Mesenchymal stem cell (in vitro differentiated cells and primary cell): ENCODE results near the gene SLC38A1.

ENCODE experiments used
- DNase-seq: peaks from one replicate; pipeline ENCODE4 v3.0.0-alpha.2; 2013
- H2AFZ ChIP-seq: one replicate; pipeline ENCODE4 v1.6.1; 2013; ENCODE audit warnings: low read depth, mild to moderate bottlenecking, control low read depth, inconsistent platforms, low read length, moderate library complexity
- H2AK5ac ChIP-seq: 2 replicates; pipeline ENCODE4 v1.6.1; 2013; ENCODE audit warnings: low read length, moderate library complexity, mild to moderate bottlenecking, inconsistent platforms; ENCODE audit not compliant: severe bottlenecking
- H2BK120ac ChIP-seq: one replicate; pipeline ENCODE4 v1.6.1; 2013; ENCODE audit warnings: low read depth, mild to moderate bottlenecking, inconsistent platforms, low read length, moderate library complexity
- H2BK12ac ChIP-seq, 2 experiments: one replicate each; pipeline ENCODE4 v1.6.1; 2013; ENCODE audit warnings: inconsistent platforms in 2 of 2, low read length in 2 of 2, mild to moderate bottlenecking in 2 of 2, moderate library complexity in 2 of 2, control low read depth in 1 of 2
- H2BK15ac ChIP-seq: one replicate; pipeline ENCODE4 v1.6.1; 2013; ENCODE audit warnings: mild to moderate bottlenecking, low read depth, inconsistent platforms; ENCODE audit not compliant: poor library complexity, severe bottlenecking
- H2BK5ac ChIP-seq: 2 replicates; pipeline ENCODE4 v1.6.1; 2013; ENCODE audit warnings: low read depth, mild to moderate bottlenecking, low read length, control low read depth, inconsistent platforms; ENCODE audit not compliant: poor library complexity, severe bottlenecking
- H3K14ac ChIP-seq, 2 experiments: one replicate each; pipeline ENCODE4 v1.6.1; 2013; ENCODE audit warnings: inconsistent platforms in 2 of 2, low read length in 2 of 2, control low read depth in 1 of 2, mild to moderate bottlenecking in 1 of 2, moderate library complexity in 1 of 2
- H3K18ac ChIP-seq, 2 experiments: one replicate each; pipeline ENCODE4 v1.6.1; 2013; ENCODE audit warnings: inconsistent platforms in 2 of 2, low read length in 2 of 2, control low read depth in 1 of 2, low read depth in 1 of 2, mild to moderate bottlenecking in 1 of 2
- H3K23ac ChIP-seq, 2 experiments: one replicate each; pipeline ENCODE4 v1.6.1; 2013; ENCODE audit warnings: inconsistent platforms in 2 of 2, low read length in 2 of 2, mild to moderate bottlenecking in 2 of 2, moderate library complexity in 2 of 2, control low read depth in 1 of 2
- H3K27ac ChIP-seq: 2 replicates; pipeline ENCODE4 v1.5.1; 2013; ENCODE audit warnings: mild to moderate bottlenecking, moderate library complexity, low read length, control low read depth, inconsistent platforms; ENCODE audit not compliant: poor library complexity, severe bottlenecking
- H3K27me3 ChIP-seq, 2 experiments: 2 replicates each; pipeline versions ENCODE4 v1.6.1 to v1.7.0; 2013; ENCODE audit warnings: low read length in 2 of 2, mild to moderate bottlenecking in 2 of 2, moderate library complexity in 2 of 2, control low read depth in 1 of 2, inconsistent platforms in 1 of 2; ENCODE audit not compliant: control insufficient read depth in 1 of 2, insufficient read depth in 1 of 2
- H3K36me3 ChIP-seq, 2 experiments: 2 replicates each; pipeline versions ENCODE4 v1.6.1 to v1.7.0; 2013; ENCODE audit warnings: low read length in 2 of 2, control low read depth in 1 of 2, inconsistent platforms in 1 of 2, low read depth in 1 of 2, mild to moderate bottlenecking in 1 of 2; ENCODE audit not compliant: insufficient read depth in 2 of 2, control insufficient read depth in 1 of 2
- H3K4ac ChIP-seq, 2 experiments: one replicate each; pipeline ENCODE4 v1.6.1; 2013; ENCODE audit warnings: inconsistent platforms in 2 of 2, low read length in 2 of 2, mild to moderate bottlenecking in 2 of 2, moderate library complexity in 2 of 2, control low read depth in 1 of 2, low read depth in 1 of 2
- H3K4me1 ChIP-seq: 2 replicates; pipeline ENCODE4 v1.6.1; 2013; ENCODE audit warnings: low read depth, low read length, control low read depth; ENCODE audit not compliant: control insufficient read depth, insufficient read depth
- H3K4me2 ChIP-seq: 2 replicates; pipeline ENCODE4 v1.6.1; 2013; ENCODE audit warnings: low read length, mild to moderate bottlenecking, inconsistent platforms; ENCODE audit not compliant: poor library complexity, severe bottlenecking
- H3K4me3 ChIP-seq, 2 experiments: 2 replicates each; pipeline versions ENCODE4 v1.5.1 to v1.7.0; 2013; ENCODE audit warnings: low read length in 2 of 2, mild to moderate bottlenecking in 2 of 2, control low read depth in 1 of 2, low read depth in 1 of 2; ENCODE audit not compliant: insufficient read depth in 1 of 2
- H3K79me1 ChIP-seq: replicated peaks from 2 replicates; pipeline ENCODE4 v1.6.1; 2013; ENCODE audit warnings: mild to moderate bottlenecking, control low read depth, low read length, inconsistent platforms; ENCODE audit not compliant: poor library complexity, severe bottlenecking
- H3K9ac ChIP-seq: 2 replicates; pipeline ENCODE4 v1.7.0; 2013; ENCODE audit warnings: mild to moderate bottlenecking, low read length, moderate library complexity
- H3K9me3 ChIP-seq: 2 replicates; pipeline ENCODE4 v1.7.0; 2013; ENCODE audit warnings: mild to moderate bottlenecking, low read length; ENCODE audit not compliant: control insufficient read depth
- H4K8ac ChIP-seq: one replicate; pipeline ENCODE4 v1.6.1; 2013; ENCODE audit warnings: inconsistent platforms, mild to moderate bottlenecking, low read length, moderate library complexity
- H4K91ac ChIP-seq: one replicate; pipeline ENCODE4 v1.6.1; 2013; ENCODE audit warnings: mild to moderate bottlenecking, low read length, inconsistent platforms
- WGBS: methylation state at CpG from one replicate; pipeline ENCODE4 v1.1.7; 2013; ENCODE audit warnings: mixed read lengths; 5-methylcytosine and 5-hydroxymethylcytosine counted together

The SLC38A1 gene

DNA sequence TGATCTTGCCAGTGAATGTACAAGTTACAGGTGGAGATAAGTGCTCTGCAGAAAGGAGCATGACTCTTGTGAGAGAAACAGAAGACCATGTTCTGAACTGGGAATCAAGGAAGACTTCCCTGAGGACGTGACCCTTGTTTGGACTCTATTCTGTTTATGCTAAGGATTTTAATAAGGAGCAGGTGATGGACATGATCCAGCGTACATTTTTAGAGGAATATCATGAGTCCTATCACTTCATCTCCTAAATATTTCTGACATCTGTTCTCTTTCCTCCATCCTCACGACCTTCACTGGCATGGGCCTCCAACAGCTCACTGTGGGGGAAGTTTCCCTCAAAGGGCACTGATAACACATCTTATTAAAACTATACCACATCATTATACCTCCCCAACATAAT, 7.9 kb upstream of the SLC38A1 start:
- H2BK120ac ChIP-seq, result no peak overlapping the region
- WGBS, result 80% methylated on average over 2 of the region's 3 CpGs
- no peak for DNase-seq

DNA sequence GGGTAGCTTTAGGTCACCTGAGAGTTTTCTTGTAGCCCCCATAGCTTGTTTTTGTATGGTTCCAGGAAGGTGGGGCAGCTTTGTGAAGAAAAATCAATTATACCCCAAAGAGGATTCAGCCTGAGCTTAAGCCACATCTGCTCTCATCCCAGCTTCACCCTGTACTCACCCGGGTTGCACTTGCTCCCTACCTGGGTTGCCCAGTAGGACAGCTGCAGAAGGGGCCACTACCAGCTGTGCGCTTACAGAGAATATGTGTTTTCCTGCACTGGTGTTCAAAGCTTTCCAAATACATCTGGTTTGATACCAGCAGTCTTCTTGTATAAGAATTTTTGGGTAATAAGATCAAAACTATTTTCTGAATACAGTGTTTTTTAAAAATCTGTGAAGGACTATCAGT, 3.0 kb upstream of the SLC38A1 start:
- H2BK12ac ChIP-seq, result no peak overlapping the region
- WGBS, result 96% methylated on average over 2 of the region's 2 CpGs

More for the DNA sequence above, 7.9 kb upstream of the SLC38A1 start:
- no peak overlapping the region for H2AK5ac ChIP-seq
- H3K27ac ChIP-seq, result no peak overlapping the region
- no peak overlapping the region for H3K4me3 ChIP-seq
- H2BK5ac ChIP-seq, result no peak overlapping the region
- H4K8ac ChIP-seq, result no peak overlapping the region
- no peak overlapping the region for H3K4me2 ChIP-seq
- H3K18ac ChIP-seq, result no peak overlapping the region
- H3K14ac ChIP-seq, result no peak overlapping the region
- H3K4ac ChIP-seq, result no peak overlapping the region
- no peak overlapping the region for H3K23ac ChIP-seq
- H2AFZ ChIP-seq, result no peak overlapping the region
- H2BK15ac ChIP-seq, result no peak overlapping the region
- no peak overlapping the region for H4K91ac ChIP-seq
- H3K36me3 ChIP-seq, result no peaks in the 10 kb centered on the region
- peaks cover 4% of the 10 kb centered on the region for H3K9me3 ChIP-seq
- H3K9ac ChIP-seq, result no peak overlapping the region
- no peak overlapping the region for H2BK12ac ChIP-seq
- H3K79me1 ChIP-seq, result no peaks in the 10 kb centered on the region
- no peaks in the 10 kb centered on the region for H3K27me3 ChIP-seq
- H3K4me1 ChIP-seq, result no peaks in the 10 kb centered on the region

DNA sequence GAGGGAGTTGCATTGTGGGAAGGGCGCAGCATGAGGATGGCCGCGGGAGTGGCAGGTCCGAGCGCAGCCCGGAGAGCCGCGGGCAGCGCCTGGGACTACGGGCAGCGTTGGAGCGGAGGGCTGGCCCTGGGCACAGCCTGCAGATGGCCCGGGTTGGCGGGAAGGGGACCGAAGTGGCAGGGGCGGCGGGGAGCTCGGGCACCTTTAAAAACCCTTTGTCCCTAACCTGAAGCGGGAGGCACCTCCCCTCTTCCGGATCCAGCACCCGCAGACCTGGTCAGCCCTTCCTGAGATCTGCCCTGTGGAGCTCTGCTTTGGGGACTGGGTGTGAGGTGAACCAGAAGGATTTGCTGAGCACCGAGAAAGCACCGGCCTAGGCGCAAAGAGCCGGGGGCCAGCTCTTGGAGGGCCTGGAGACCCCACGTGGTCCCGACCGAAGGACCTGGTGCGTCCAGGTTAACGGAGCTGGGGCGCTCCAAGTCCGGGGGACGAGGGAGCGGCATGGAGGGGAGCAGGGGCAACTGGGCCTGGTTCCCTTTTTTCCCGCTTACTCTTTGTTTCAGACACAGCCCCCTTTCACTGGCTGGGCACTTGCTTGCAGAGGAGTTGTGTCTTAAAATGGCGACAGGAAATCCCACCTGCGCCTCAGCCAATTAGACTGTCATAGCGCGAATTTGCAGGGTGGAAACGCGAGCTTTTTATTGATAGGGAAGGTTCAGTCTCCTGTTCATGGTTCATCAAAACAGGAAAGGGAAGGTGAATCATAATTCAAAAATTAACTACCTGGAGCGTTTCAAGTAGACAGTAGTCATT, 792 bp upstream of the SLC38A1 start:
- peak overlapping the region in 1 of 2 experiments; percentile 83 for H3K23ac ChIP-seq

More for the DNA sequence above, 3.0 kb upstream of the SLC38A1 start:
- H2BK5ac ChIP-seq, result no peak overlapping the region
- no peak overlapping the region for H3K18ac ChIP-seq
- no peak overlapping the region for H2BK15ac ChIP-seq
- H4K91ac ChIP-seq, result no peak overlapping the region
- no peak overlapping the region for H3K4ac ChIP-seq
- H3K9me3 ChIP-seq, result no peaks in the 10 kb centered on the region
- no peak overlapping the region for H3K23ac ChIP-seq
- H3K9ac ChIP-seq, result no peak overlapping the region
- H2BK120ac ChIP-seq, result no peak overlapping the region
- no peak overlapping the region for H3K14ac ChIP-seq
- no peak overlapping the region for H2AFZ ChIP-seq
- H3K36me3 ChIP-seq, result no peaks in the 10 kb centered on the region
- H3K4me2 ChIP-seq, result no peak overlapping the region
- H4K8ac ChIP-seq, result no peak overlapping the region
- H3K27ac ChIP-seq, result no peak overlapping the region
- H3K27me3 ChIP-seq, result peaks cover 0 to 32% of the 10 kb centered on the region in 2 experiments
- DNase-seq, result no peak
- H3K79me1 ChIP-seq, result peaks cover 4% of the 10 kb centered on the region
- peaks cover 4% of the 10 kb centered on the region for H3K4me1 ChIP-seq
- H3K4me3 ChIP-seq, result no peak overlapping the region
- H2AK5ac ChIP-seq, result no peak overlapping the region

DNA sequence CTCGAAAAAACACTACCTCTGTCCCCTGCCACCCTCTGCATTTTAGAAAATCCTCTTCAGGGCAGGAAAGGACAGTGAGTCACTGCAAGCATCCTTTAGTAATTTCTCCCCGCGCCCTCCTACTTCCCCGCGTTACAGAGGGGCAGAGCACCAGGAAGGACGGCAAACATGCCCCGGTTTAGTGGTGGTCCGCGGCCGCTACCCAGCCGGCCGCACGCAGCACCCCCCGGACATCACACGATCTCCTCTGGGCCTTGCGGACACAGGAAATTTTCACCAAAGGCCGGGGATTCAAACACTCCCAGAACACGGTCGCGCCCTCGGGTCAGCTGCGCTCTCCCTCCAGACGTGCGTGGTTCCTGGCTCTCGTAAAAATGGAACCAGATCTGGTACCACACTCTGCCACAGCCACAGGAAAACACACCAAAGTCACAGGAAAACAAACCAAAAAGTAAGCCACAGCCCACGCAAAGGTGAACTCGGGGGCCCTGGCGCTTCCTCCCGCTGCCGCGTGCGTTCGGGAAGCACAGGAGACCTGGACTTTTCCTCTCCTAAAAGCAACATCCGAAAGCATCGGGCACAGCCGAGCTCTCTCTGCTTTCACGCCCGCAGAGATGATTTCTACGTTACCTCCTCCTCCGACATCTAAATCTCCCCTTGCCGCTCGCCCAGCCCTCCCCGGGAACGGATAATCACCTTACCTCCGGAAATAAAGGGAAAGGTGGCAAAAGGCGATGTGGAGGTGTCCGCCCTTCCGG, 839 bp downstream of the SLC38A1 start:
- H3K4me3 ChIP-seq, result peak overlapping the region; percentile 78 to 83
- H3K27me3 ChIP-seq, result peaks cover 0 to 41% of the 10 kb centered on the region in 2 experiments
- peaks cover 4% of the 10 kb centered on the region for H3K79me1 ChIP-seq
- no peak overlapping the region for H3K23ac ChIP-seq
- H4K91ac ChIP-seq, result peak overlapping the region; percentile 92
- H3K9ac ChIP-seq, result peak overlapping the region; percentile 75
- peak overlapping the region; percentile 70 for H2AK5ac ChIP-seq
- peak; percentile 51 for DNase-seq
- no peaks in the 10 kb centered on the region for H3K36me3 ChIP-seq
- H3K18ac ChIP-seq, result peak overlapping the region; percentile 96 to 98
- H3K4me2 ChIP-seq, result peak overlapping the region; percentile 92
- under 1% methylated on average over 43 of the region's 48 CpGs for WGBS
- H2BK12ac ChIP-seq, result peak overlapping the region; percentile 49 to 95
- H2BK120ac ChIP-seq, result peak overlapping the region; percentile 21
- peak overlapping the region; percentile 46 for H2BK5ac ChIP-seq
- no peaks in the 10 kb centered on the region for H3K9me3 ChIP-seq
- peak overlapping the region in 1 of 2 experiments; percentile 77 for H3K14ac ChIP-seq
- peak overlapping the region; percentile 83 for H3K27ac ChIP-seq
- peak overlapping the region; percentile 84 to 86 for H3K4ac ChIP-seq
- H4K8ac ChIP-seq, result peak overlapping the region; percentile 51
- H2BK15ac ChIP-seq, result peak overlapping the region; percentile 60
- H2AFZ ChIP-seq, result peak overlapping the region; percentile 30
- peaks cover 4% of the 10 kb centered on the region for H3K4me1 ChIP-seq

More for the DNA sequence above, 792 bp upstream of the SLC38A1 start:
- Histone ChIP-seq H2BK12ac (peak overlapping the region; percentile 57 to 95), H3K79me1 (peaks cover 4% of the 10 kb centered on the region), H3K9me3 (no peaks in the 10 kb centered on the region), H3K9ac (peak overlapping the region; percentile 30), H2AFZ (peak overlapping the region; percentile 92), H3K18ac (peak overlapping the region; percentile 96 to 98), H2BK15ac (peak overlapping the region; percentile 26), H3K36me3 (no peaks in the 10 kb centered on the region), H2AK5ac (no peak overlapping the region), H3K14ac (no peak overlapping the region), H4K91ac (peak overlapping the region; percentile 92), H3K4me2 (peak overlapping the region; percentile 92), H3K27me3 (peaks cover 0 to 41% of the 10 kb centered on the region in 2 experiments), H3K4me3 (peak overlapping the region; percentile 78 to 83), H3K4me1 (peaks cover 4% of the 10 kb centered on the region), H2BK5ac (peak overlapping the region; percentile 10), H4K8ac (peak overlapping the region; percentile 87), H3K4ac (peak overlapping the region; percentile 46 to 75), H3K27ac (peak overlapping the region; percentile 48), H2BK120ac (peak overlapping the region; percentile 50)
- 18% methylated on average over 30 of the region's 42 CpGs for WGBS
- peak; percentile 52 for DNase-seq
